ENCODE measurements around the gene CENPU.

The CENPU gene

GRCh38 chr4:184712322-184712721, 21.6 kb downstream of the CENPU start:
- POLR2A ChIA-PET, result no interaction called here
- DNase-seq (ENCODE audit: extremely low spot score), result no peak
- TF ChIP-seq SUZ12 (IDR thresholded peaks at IDR 0.05) (no peak), FOXK2 (IDR thresholded peaks at IDR 0.05) (no peak), HDGF (IDR thresholded peaks at IDR 0.05; ENCODE audit: borderline replicate concordance) (no peak), ARNT (IDR thresholded peaks at IDR 0.05) (no peak), L3MBTL2 (conservative IDR thresholded peaks at IDR 0.05) (no peak), ELF4 (IDR thresholded peaks at IDR 0.05) (no peak), TARDBP (IDR thresholded peaks at IDR 0.05) (no peak), SP1 (IDR thresholded peaks at IDR 0.05) (no peak), PKNOX1 (IDR thresholded peaks at IDR 0.05) (no peak)
- CTCF ChIA-PET, result interaction anchor here (0.6 kb wide), 1 partner anchor 35 kb away, joined by 3 read pairs; no protein-coding TSS in a partner anchor

- TF ChIP-seq ELF4 (IDR thresholded peaks at IDR 0.05), result no peak
- no peak for TF ChIP-seq LEF1 (IDR thresholded peaks at IDR 0.05; ENCODE audit: borderline replicate concordance)
- no peak for TF ChIP-seq NFRKB (IDR thresholded peaks at IDR 0.05)
- no peak for TF ChIP-seq HDGF (IDR thresholded peaks at IDR 0.05; ENCODE audit: borderline replicate concordance)
- no peak for TF ChIP-seq BHLHE40 (IDR thresholded peaks at IDR 0.05; ENCODE audit: borderline replicate concordance)
- no peak for TF ChIP-seq TARDBP (IDR thresholded peaks at IDR 0.05)
- TF ChIP-seq L3MBTL2 (conservative IDR thresholded peaks at IDR 0.05), result no peak
- no peak for TF ChIP-seq SP1 (IDR thresholded peaks at IDR 0.05)
- no peak for TF ChIP-seq SUZ12 (IDR thresholded peaks at IDR 0.05)
- DNase-seq (ENCODE audit: extremely low spot score), result no peak
- ChIA-PET CTCF (no interaction called here), POLR2A (no interaction called here)
Observed at GRCh38 chr4:184706453-184706852, 27.4 kb downstream of the CENPU start.

- no peak for DNase-seq (ENCODE audit: extremely low spot score)
- POLR2A ChIA-PET, result interaction anchor here (1.5 kb wide), 1 partner anchor 28 kb away, joined by 5 read pairs; the partner anchor contains the start of gene CENPU
- CTCF ChIA-PET, result no interaction called here
- TF ChIP-seq FOXA1 (IDR thresholded peaks at IDR 0.05) (no peak), FOXK2 (IDR thresholded peaks at IDR 0.05) (no peak)
Observed at GRCh38 chr4:184705692-184706091, 28.2 kb downstream of the CENPU start.

GRCh38 chr4:184702114-184702513, 31.8 kb downstream of the CENPU start:
- no peak for DNase-seq (ENCODE audit: extremely low spot score)
- ChIA-PET CTCF (interaction anchor here (0.6 to 1.5 kb wide), 4 partner anchors 27 to 303 kb away, joined by 3 read pairs; no protein-coding TSS in a partner anchor), POLR2A (no interaction called here)
- no peak for TF ChIP-seq ZNF384 (IDR thresholded peaks at IDR 0.05)
- TF ChIP-seq LEF1 (IDR thresholded peaks at IDR 0.05; ENCODE audit: borderline replicate concordance), result no peak
- no peak for TF ChIP-seq HDGF (IDR thresholded peaks at IDR 0.05; ENCODE audit: borderline replicate concordance)
- no peak for TF ChIP-seq BHLHE40 (IDR thresholded peaks at IDR 0.05; ENCODE audit: borderline replicate concordance)
- TF ChIP-seq FOXM1 (IDR thresholded peaks at IDR 0.05; ENCODE audit: borderline replicate concordance), result no peak
- no peak for TF ChIP-seq L3MBTL2 (conservative IDR thresholded peaks at IDR 0.05)
- no peak for TF ChIP-seq NFRKB (IDR thresholded peaks at IDR 0.05)
- TF ChIP-seq FOXA1 (IDR thresholded peaks at IDR 0.05), result no peak
- no peak for TF ChIP-seq ARNT (IDR thresholded peaks at IDR 0.05)
- no peak for TF ChIP-seq TARDBP (IDR thresholded peaks at IDR 0.05)

GRCh38 chr4:184699941-184700340, 34.0 kb downstream of the CENPU start:
- ChIA-PET CTCF (interaction anchor here (0.7 kb wide), 1 partner anchor 413 kb away, joined by 3 read pairs; no protein-coding TSS in a partner anchor), POLR2A (no interaction called here)
- TF ChIP-seq PKNOX1 (IDR thresholded peaks at IDR 0.05) (no peak), ELF4 (IDR thresholded peaks at IDR 0.05) (no peak), SP1 (IDR thresholded peaks at IDR 0.05) (no peak), L3MBTL2 (conservative IDR thresholded peaks at IDR 0.05) (no peak), FOXA1 (IDR thresholded peaks at IDR 0.05) (no peak), BHLHE40 (IDR thresholded peaks at IDR 0.05; ENCODE audit: borderline replicate concordance) (no peak), SUZ12 (IDR thresholded peaks at IDR 0.05) (no peak), LEF1 (IDR thresholded peaks at IDR 0.05; ENCODE audit: borderline replicate concordance) (no peak), HDGF (IDR thresholded peaks at IDR 0.05; ENCODE audit: borderline replicate concordance) (no peak), NFRKB (IDR thresholded peaks at IDR 0.05) (no peak), CTBP1 (IDR thresholded peaks at IDR 0.05; ENCODE audit: borderline replicate concordance) (no peak), ZNF384 (IDR thresholded peaks at IDR 0.05) (no peak), FOXK2 (IDR thresholded peaks at IDR 0.05) (no peak), ARNT (IDR thresholded peaks at IDR 0.05) (no peak)
- no peak for DNase-seq (ENCODE audit: extremely low spot score)

GRCh38 chr4:184697956-184698355, 35.9 kb downstream of the CENPU start:
- CTCF ChIA-PET, result no interaction called here
- no peak for TF ChIP-seq PKNOX1 (IDR thresholded peaks at IDR 0.05)
- no peak for TF ChIP-seq FOXK2 (IDR thresholded peaks at IDR 0.05)
- TF ChIP-seq ZNF384 (IDR thresholded peaks at IDR 0.05), result no peak
- TF ChIP-seq L3MBTL2 (conservative IDR thresholded peaks at IDR 0.05), result no peak
- TF ChIP-seq CTBP1 (IDR thresholded peaks at IDR 0.05; ENCODE audit: borderline replicate concordance), result no peak
- TF ChIP-seq ELF4 (IDR thresholded peaks at IDR 0.05), result no peak
- TF ChIP-seq ARNT (IDR thresholded peaks at IDR 0.05), result no peak
- no peak for TF ChIP-seq FOXM1 (IDR thresholded peaks at IDR 0.05; ENCODE audit: borderline replicate concordance)
- TF ChIP-seq SUZ12 (IDR thresholded peaks at IDR 0.05), result no peak
- TF ChIP-seq NFRKB (IDR thresholded peaks at IDR 0.05), result no peak
- no peak for TF ChIP-seq FOXA1 (IDR thresholded peaks at IDR 0.05)
- no peak for TF ChIP-seq LEF1 (IDR thresholded peaks at IDR 0.05; ENCODE audit: borderline replicate concordance)
- no peak for TF ChIP-seq HDGF (IDR thresholded peaks at IDR 0.05; ENCODE audit: borderline replicate concordance)
- TF ChIP-seq BHLHE40 (IDR thresholded peaks at IDR 0.05; ENCODE audit: borderline replicate concordance), result no peak
- no peak for TF ChIP-seq TARDBP (IDR thresholded peaks at IDR 0.05)
- no peak for TF ChIP-seq SP1 (IDR thresholded peaks at IDR 0.05)
- POLR2A ChIA-PET, result no interaction called here
- no peak for DNase-seq (ENCODE audit: extremely low spot score)
